GM13976 (cell line): ENCODE data around the gene MYO1A.

Experiments
- DNase-seq: peaks from one replicate; pipeline ENCODE4 v3.0.0; 2012; ENCODE audit warnings: low spot score
- CTCF ChIP-seq: IDR thresholded peaks from 2 replicates; pipeline ENCODE4 v1.5.1; 2012; ENCODE audit warnings: borderline replicate concordance, mild to moderate bottlenecking; ENCODE audit not compliant: insufficient read depth; ENCODE audit errors: extremely low read depth, missing control alignments, control extremely low read depth
- in situ Hi-C: fragments of 300-500 bp; cut with MboI; formaldehyde crosslinking; loops from one replicate; pipeline ENCODE4 v1.12.0; 2022; ENCODE audit warnings: low sequenced_read_pairs, mixed read lengths, inconsistent platforms; ENCODE audit not compliant: unreplicated experiment

MYO1A gene

GRCh38 chr12:57072661-57073060 is 22.7 kb upstream of the MYO1A start:
- in situ Hi-C loops, result no loop called here
- TF ChIP-seq CTCF, result no peak
- DNase-seq, result no peak

- TF ChIP-seq CTCF, result peak; percentile 74
- peak; percentile 62 for DNase-seq
- in situ Hi-C loops, result loop anchor here (5.0 to 10.0 kb wide), 2 partner anchors 43 to 55 kb away; partner anchors contain the start of genes STAT6 and TAC3
Measured at GRCh38 chr12:57069523-57069922, 19.6 kb upstream of the MYO1A start.

- TF ChIP-seq CTCF, result no peak
- DNase-seq, result no peak
- in situ Hi-C loops, result loop anchor here (5.0 to 10.0 kb wide), 2 partner anchors 46 to 51 kb away; partner anchors contain the start of genes STAT6 and TAC3
Measured at GRCh38 chr12:57066245-57066644, 16.3 kb upstream of the MYO1A start.

GRCh38 chr12:57063991-57064685 is 14.2 kb upstream of the MYO1A start:
- TF ChIP-seq CTCF, result no peak
- peak; percentile 78 for DNase-seq
- in situ Hi-C loops, result loop anchor here (10.0 kb wide), 1 partner anchor 49 kb away; the partner anchor contains the start of gene TAC3

GRCh38 chr12:57058454-57058853 is 8.5 kb upstream of the MYO1A start:
- no peak for DNase-seq
- no peak for TF ChIP-seq CTCF
- in situ Hi-C loops, result no loop called here

- in situ Hi-C loops, result no loop called here
- DNase-seq, result no peak
- TF ChIP-seq CTCF, result no peak
Measured at GRCh38 chr12:57057067-57057751, 7.3 kb upstream of the MYO1A start.
